Uterus (tissue), 4 donors: ENCODE results near the gene CCL8. TPM values are rescaled to one million over a fixed set of nuclear protein-coding genes. Genes with fewer than 3 reads are reported as not detected.

ENCODE experiments used
- DNase-seq, 2 donors: peaks; one replicate each; pipeline ENCODE4 v3.0.0-alpha.2; 2019 to 2020
- H3K27ac ChIP-seq, 2 donors: fragments of 200-600 bp; sonication (generic); 1 replicate in 1 of 2; 2 replicates in 1 of 2; pipeline ENCODE4 v1.5.1; 2016 to 2018
- H3K27me3 ChIP-seq, 2 donors: fragments of 200-600 bp; sonication (generic); one replicate each; pipeline ENCODE4 v1.5.1; 2018 to 2019; ENCODE audit warnings: control low read depth in 1 of 2
- H3K36me3 ChIP-seq, 2 donors: fragments of 200-600 bp; sonication (generic); one replicate each; pipeline ENCODE4 v1.5.1; 2019; ENCODE audit warnings: control low read depth in 1 of 2
- H3K4me1 ChIP-seq, 2 donors: fragments of 200-600 bp; sonication (generic); one replicate each; pipeline ENCODE4 v1.5.1; 2018 to 2019; ENCODE audit warnings: control low read depth in 1 of 2
- H3K4me3 ChIP-seq, 2 donors: fragments of 200-600 bp; sonication (generic); 1 replicate in 1 of 2; 2 replicates in 1 of 2; pipeline ENCODE4 v1.5.1; 2018 to 2019; ENCODE audit warnings: mild to moderate bottlenecking in 1 of 2
- H3K9me3 ChIP-seq, 2 donors: fragments of 200-600 bp; sonication (generic); one replicate each; pipeline ENCODE4 v1.5.1; 2019; ENCODE audit warnings: control low read depth in 1 of 2
- POLR2A ChIP-seq, 2 donors: fragments of 450-650 bp; IDR thresholded peaks; one replicate each; pipeline ENCODE4 v1.6.1; 2016; ENCODE audit warnings: antibody characterized with exemption in 2 of 2, mild to moderate bottlenecking in 1 of 2, moderate library complexity in 1 of 2
- intact Hi-C: fragments of 100-400 bp; cut with DNase I; formaldehyde crosslinking; loops from one replicate; pipeline ENCODE4 v1.15.1; 2023; ENCODE audit warnings: low total_unique reads
- total RNA-seq, 4 donors: library from RNA; depleted of rRNA in 3 of 4; stranded (reverse); fragments of >200 nt in 3 of 4; gene quantifications; one replicate each; pipeline versions ENCODE4 v1.1.0 to v1.2.4, GENCODE V29; 2014 to 2023
- TF ChIP-seq, protein P1 (sequence below), 4 experiments: fragments of 200-600 bp in 2 of 4; fragments of 450-650 bp in 2 of 4; sonication (generic) in 2 of 4; IDR thresholded peaks; one replicate each; pipeline ENCODE4 v1.5.1; 2016 to 2019; ENCODE audit warnings: antibody characterized with exemption in 4 of 4, mild to moderate bottlenecking in 2 of 4, moderate library complexity in 1 of 4
- donor health status: DM: yes; HTN: yes; CAD: no.

The CCL8 gene
- total RNA-seq: under 1 TPM in 1 of 4 donors, not detected in 3; 0.70 TPM

DNA sequence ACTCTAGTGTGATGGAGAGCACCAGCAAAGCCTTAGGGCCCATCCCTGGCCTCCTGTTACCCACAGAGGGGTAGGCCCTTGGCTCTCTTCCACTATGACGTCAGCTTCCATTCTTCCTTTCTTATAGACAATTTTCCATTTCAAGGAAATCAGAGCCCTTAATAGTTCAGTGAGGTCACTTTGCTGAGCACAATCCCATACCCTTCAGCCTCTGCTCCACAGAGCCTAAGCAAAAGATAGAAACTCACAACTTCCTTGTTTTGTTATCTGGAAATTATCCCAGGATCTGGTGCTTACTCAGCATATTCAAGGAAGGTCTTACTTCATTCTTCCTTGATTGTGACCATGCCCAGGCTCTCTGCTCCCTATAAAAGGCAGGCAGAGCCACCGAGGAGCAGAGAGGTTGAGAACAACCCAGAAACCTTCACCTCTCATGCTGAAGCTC lies at the start of gene CCL8:
Gene CCL8, plus strand, starts transcription at position 397 of the 445 bp plus-strand sequence. CDS start 67 bp downstream, outside the sequence.
- H3K27me3 ChIP-seq: peaks cover 0 to 5% of the 10 kb centered on the region in 2 donors
- no peak for DNase-seq
- TF ChIP-seq, protein P1, sequence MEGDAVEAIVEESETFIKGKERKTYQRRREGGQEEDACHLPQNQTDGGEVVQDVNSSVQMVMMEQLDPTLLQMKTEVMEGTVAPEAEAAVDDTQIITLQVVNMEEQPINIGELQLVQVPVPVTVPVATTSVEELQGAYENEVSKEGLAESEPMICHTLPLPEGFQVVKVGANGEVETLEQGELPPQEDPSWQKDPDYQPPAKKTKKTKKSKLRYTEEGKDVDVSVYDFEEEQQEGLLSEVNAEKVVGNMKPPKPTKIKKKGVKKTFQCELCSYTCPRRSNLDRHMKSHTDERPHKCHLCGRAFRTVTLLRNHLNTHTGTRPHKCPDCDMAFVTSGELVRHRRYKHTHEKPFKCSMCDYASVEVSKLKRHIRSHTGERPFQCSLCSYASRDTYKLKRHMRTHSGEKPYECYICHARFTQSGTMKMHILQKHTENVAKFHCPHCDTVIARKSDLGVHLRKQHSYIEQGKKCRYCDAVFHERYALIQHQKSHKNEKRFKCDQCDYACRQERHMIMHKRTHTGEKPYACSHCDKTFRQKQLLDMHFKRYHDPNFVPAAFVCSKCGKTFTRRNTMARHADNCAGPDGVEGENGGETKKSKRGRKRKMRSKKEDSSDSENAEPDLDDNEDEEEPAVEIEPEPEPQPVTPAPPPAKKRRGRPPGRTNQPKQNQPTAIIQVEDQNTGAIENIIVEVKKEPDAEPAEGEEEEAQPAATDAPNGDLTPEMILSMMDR (IDR thresholded peaks at IDR 0.05): no peak
- TF ChIP-seq POLR2A (IDR thresholded peaks at IDR 0.05): no peak
- H3K4me3 ChIP-seq: no peak within 1 kb of the TSS
- no peaks in the 10 kb centered on the region for H3K4me1 ChIP-seq
- intact Hi-C loops: no loop called here
- H3K9me3 ChIP-seq: no peaks in the 10 kb centered on the region
- H3K27ac ChIP-seq: no peak within 1 kb of the TSS
- no peaks in the 10 kb centered on the region for H3K36me3 ChIP-seq

DNA sequence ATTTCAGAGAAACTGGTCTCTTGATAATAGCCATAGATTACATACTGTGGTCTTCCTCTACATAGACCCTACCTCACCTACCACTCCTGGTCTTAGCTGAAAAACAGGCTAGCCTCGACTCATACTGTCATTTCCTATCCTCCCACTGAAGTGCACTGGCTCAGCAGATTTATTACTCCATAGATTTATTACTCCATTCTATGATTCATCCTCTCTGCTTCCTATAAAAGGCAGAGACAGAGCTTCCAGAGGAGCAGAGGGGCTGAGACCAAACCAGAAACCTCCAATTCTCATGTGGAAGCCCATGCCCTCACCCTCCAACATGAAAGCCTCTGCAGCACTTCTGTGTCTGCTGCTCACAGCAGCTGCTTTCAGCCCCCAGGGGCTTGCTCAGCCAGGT lies 49.3 kb upstream of the CCL8 start, which contains the start of gene CCL7:
Gene CCL7, plus strand, starts transcription at position 253 of the 400 bp plus-strand sequence. Its CDS starts 70 bp downstream, at position 323.
- intact Hi-C loops: no loop called here
- H3K4me3 ChIP-seq: no peak within 1 kb of the TSS
- no peaks in the 10 kb centered on the region for H3K9me3 ChIP-seq
- no peaks in the 10 kb centered on the region for H3K27me3 ChIP-seq
- no peaks in the 10 kb centered on the region for H3K36me3 ChIP-seq
- H3K4me1 ChIP-seq: no peaks in the 10 kb centered on the region
- H3K27ac ChIP-seq: no peak within 1 kb of the TSS
- TF ChIP-seq, protein P1 (IDR thresholded peaks at IDR 0.05): no peak
- TF ChIP-seq POLR2A (IDR thresholded peaks at IDR 0.05): no peak
- DNase-seq: no peak

DNA sequence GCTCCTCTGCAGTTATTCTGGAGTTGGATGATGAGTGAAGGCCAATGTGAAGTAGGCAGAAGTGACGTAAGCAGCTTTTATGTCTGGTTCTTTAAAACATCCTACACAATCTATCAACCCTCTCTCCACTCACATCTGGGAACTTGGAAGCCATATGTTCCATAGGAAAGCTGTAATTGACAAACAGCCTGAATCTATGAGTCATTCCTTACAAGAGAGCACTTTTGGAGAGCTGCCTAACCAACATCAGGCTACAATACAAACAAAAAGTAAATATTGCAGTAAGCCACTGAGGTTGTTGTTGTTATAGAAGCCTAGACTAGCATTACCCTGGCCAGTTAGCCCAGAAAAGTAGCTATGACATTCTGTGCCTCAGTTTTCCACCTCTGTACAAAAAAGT lies 43.4 kb upstream of the CCL8 start:
- no peaks in the 10 kb centered on the region for H3K9me3 ChIP-seq
- H3K4me1 ChIP-seq: no peaks in the 10 kb centered on the region
- no peak for TF ChIP-seq POLR2A (IDR thresholded peaks at IDR 0.05)
- TF ChIP-seq, protein P1 (IDR thresholded peaks at IDR 0.05): no peak
- intact Hi-C loops: no loop called here
- DNase-seq: no peak
- no peaks in the 10 kb centered on the region for H3K27me3 ChIP-seq
- H3K4me3 ChIP-seq: no peak overlapping the region
- H3K36me3 ChIP-seq: no peaks in the 10 kb centered on the region
- no peak overlapping the region for H3K27ac ChIP-seq

DNA sequence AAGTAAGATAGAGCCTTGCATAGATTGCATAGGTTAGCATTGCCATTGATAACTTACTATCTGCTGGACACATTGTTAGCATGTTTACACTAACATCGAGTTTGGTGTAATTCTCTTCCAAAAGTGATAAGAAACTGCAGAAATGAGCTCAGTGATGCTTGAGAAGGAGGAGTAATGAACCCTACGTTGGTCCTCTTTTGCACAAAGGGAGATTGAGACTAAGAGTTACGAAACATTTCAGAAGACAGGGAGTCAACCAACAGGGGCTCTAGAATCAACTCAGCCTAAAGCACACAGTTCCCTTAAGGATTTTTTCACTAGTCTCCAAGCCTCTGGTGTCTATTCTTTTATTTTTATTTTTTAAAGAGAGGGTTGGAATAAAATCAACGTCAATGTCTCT lies 42.4 kb upstream of the CCL8 start:
- Histone ChIP-seq H3K4me1 (no peaks in the 10 kb centered on the region), H3K27ac (no peak overlapping the region), H3K36me3 (no peaks in the 10 kb centered on the region), H3K27me3 (no peaks in the 10 kb centered on the region), H3K4me3 (no peak overlapping the region), H3K9me3 (no peaks in the 10 kb centered on the region)
- intact Hi-C loops: no loop called here
- no peak for TF ChIP-seq POLR2A (IDR thresholded peaks at IDR 0.05)
- TF ChIP-seq, protein P1 (IDR thresholded peaks at IDR 0.05): no peak
- DNase-seq: no peak

DNA sequence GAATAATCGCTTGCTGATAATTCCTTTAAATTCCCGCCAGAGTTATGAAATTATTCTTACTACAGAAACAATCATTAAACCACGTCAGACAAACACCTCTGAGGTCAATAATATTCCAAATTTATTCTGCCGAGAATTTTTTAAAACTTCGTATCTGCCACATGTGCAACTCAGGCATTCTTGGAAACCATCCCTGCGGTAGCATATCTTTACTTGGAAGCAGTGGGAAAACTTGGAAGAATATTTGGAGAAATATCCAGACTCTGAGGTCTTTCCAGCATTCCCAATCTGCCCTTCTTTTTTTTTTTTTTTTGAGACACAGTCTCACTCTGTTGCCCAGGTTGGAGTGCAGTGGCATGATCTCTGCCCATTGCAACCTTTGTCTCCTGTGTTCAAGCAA lies 35.7 kb upstream of the CCL8 start:
- no peaks in the 10 kb centered on the region for H3K9me3 ChIP-seq
- intact Hi-C loops: no loop called here
- H3K27ac ChIP-seq: no peak overlapping the region
- H3K36me3 ChIP-seq: no peaks in the 10 kb centered on the region
- H3K4me3 ChIP-seq: no peak overlapping the region
- TF ChIP-seq, protein P1 (IDR thresholded peaks at IDR 0.05): no peak
- peaks cover 0 to 3% of the 10 kb centered on the region in 2 donors for H3K4me1 ChIP-seq
- no peak for DNase-seq
- H3K27me3 ChIP-seq: no peaks in the 10 kb centered on the region
